HG03066 (cell line): ENCODE data around the gene CPNE6.
"Not testable (repeated sequence)": the region's sequence is repeated elsewhere in the genome, so short reads cannot be mapped to it uniquely, and the experiment has no call there.

Experiments
- ATAC-seq: cut with Tn5 transposase; IDR thresholded peaks from one replicate; pipeline ENCODE4 v1.9.1; 2021; ENCODE audit warnings: low read depth; ENCODE audit not compliant: unreplicated experiment

Gene CPNE6

GRCh38 chr14:24100197-24100981 lies 29.0 kb downstream of the CPNE6 start:
- ATAC-seq = no peak

- no peak for ATAC-seq
These were observed 29.7 kb downstream of the CPNE6 start for GRCh38 chr14:24100982-24101494.

- no peak for ATAC-seq
These were observed 31.1 kb downstream of the CPNE6 start for GRCh38 chr14:24102357-24103048.

- no peak for ATAC-seq
These were observed 32.1 kb downstream of the CPNE6 start for GRCh38 chr14:24103451-24103850.

GRCh38 chr14:24105609-24106239 lies 34.4 kb downstream of the CPNE6 start:
- ATAC-seq = not testable (repeated sequence)

GRCh38 chr14:24106672-24107271 lies 35.4 kb downstream of the CPNE6 start:
- ATAC-seq = no peak

GRCh38 chr14:24108336-24108874 lies 37.0 kb downstream of the CPNE6 start:
- no peak for ATAC-seq

GRCh38 chr14:24110060-24110459 lies 38.7 kb downstream of the CPNE6 start:
- no peak for ATAC-seq

- ATAC-seq = no peak
These were observed 39.2 kb downstream of the CPNE6 start for GRCh38 chr14:24110523-24110922.

GRCh38 chr14:24113379-24113800 lies 42.0 kb downstream of the CPNE6 start:
- no peak for ATAC-seq

GRCh38 chr14:24113801-24114531 lies 42.6 kb downstream of the CPNE6 start:
- peak; percentile 34 for ATAC-seq

GRCh38 chr14:24114532-24115421 lies 43.4 kb downstream of the CPNE6 start, which contains the start of the genes DCAF11 and NRL:
TSS of gene DCAF11 (plus strand) at chr14:24114777. CDS start at chr14:24115595, 818 bp downstream.
TSS of gene NRL (minus strand) at chr14:24114949. CDS start at chr14:24082848, 32,101 bp downstream.
- ATAC-seq = peak; percentile 87

- ATAC-seq = no peak
These were observed 44.2 kb downstream of the CPNE6 start for GRCh38 chr14:24115422-24116127.

- no peak for ATAC-seq
These were observed 44.9 kb downstream of the CPNE6 start for GRCh38 chr14:24116128-24116814.

- ATAC-seq = no peak
These were observed 45.8 kb downstream of the CPNE6 start for GRCh38 chr14:24117179-24117578.

GRCh38 chr14:24119691-24120090 lies 48.3 kb downstream of the CPNE6 start:
- no peak for ATAC-seq

- ATAC-seq = no peak
These were observed 49.8 kb downstream of the CPNE6 start for GRCh38 chr14:24121210-24121609.

GRCh38 chr14:24122416-24122815 lies 51.1 kb downstream of the CPNE6 start:
- ATAC-seq = no peak
